ENCODE results near the gene PRKCE.
"Not testable (repeated sequence)": the region's sequence is repeated elsewhere in the genome, so short reads cannot be mapped to it uniquely, and the experiment has no call there.

PRKCE gene

GRCh38 chr2:46194856-46195255 is 543.4 kb downstream of the PRKCE start:
- no peak for DNase-seq (ENCODE audit: low spot score)

- DNase-seq (ENCODE audit: low spot score): no peak
Measured at GRCh38 chr2:46195819-46196218, 544.3 kb downstream of the PRKCE start.

GRCh38 chr2:46196871-46197462 is 545.5 kb downstream of the PRKCE start:
- DNase-seq (ENCODE audit: low spot score): no peak

- no peak for DNase-seq (ENCODE audit: low spot score)
Measured at GRCh38 chr2:46197672-46198071, 546.2 kb downstream of the PRKCE start.

GRCh38 chr2:46198164-46198883 is 546.8 kb downstream of the PRKCE start:
- no peak for DNase-seq (ENCODE audit: low spot score)

GRCh38 chr2:46198966-46199365 is 547.5 kb downstream of the PRKCE start:
- no peak for DNase-seq (ENCODE audit: low spot score)

GRCh38 chr2:46200100-46200690 is 548.7 kb downstream of the PRKCE start:
- DNase-seq (ENCODE audit: low spot score): no peak

GRCh38 chr2:46200861-46201605 is 549.6 kb downstream of the PRKCE start:
- no peak for DNase-seq (ENCODE audit: low spot score)

GRCh38 chr2:46202453-46202852 is 551.0 kb downstream of the PRKCE start:
- no peak for DNase-seq (ENCODE audit: low spot score)

- no peak for DNase-seq (ENCODE audit: low spot score)
Measured at GRCh38 chr2:46202987-46203386, 551.5 kb downstream of the PRKCE start.

GRCh38 chr2:46203636-46204035 is 552.2 kb downstream of the PRKCE start:
- not testable (repeated sequence) for DNase-seq (ENCODE audit: low spot score)

- DNase-seq (ENCODE audit: low spot score): no peak
Measured at GRCh38 chr2:46207591-46207990, 556.1 kb downstream of the PRKCE start.

GRCh38 chr2:46208766-46209165 is 557.3 kb downstream of the PRKCE start:
- DNase-seq (ENCODE audit: low spot score): no peak

GRCh38 chr2:46210063-46210462 is 558.6 kb downstream of the PRKCE start:
- no peak for DNase-seq (ENCODE audit: low spot score)

- no peak for DNase-seq (ENCODE audit: low spot score)
Measured at GRCh38 chr2:46211461-46211860, 560.0 kb downstream of the PRKCE start.

GRCh38 chr2:46213906-46214305 is 562.4 kb downstream of the PRKCE start:
- DNase-seq (ENCODE audit: low spot score): no peak

- DNase-seq (ENCODE audit: low spot score): no peak
Measured at GRCh38 chr2:46216213-46216612, 564.7 kb downstream of the PRKCE start.

- not testable (repeated sequence) for DNase-seq (ENCODE audit: low spot score)
Measured at GRCh38 chr2:46223514-46223913, 572.0 kb downstream of the PRKCE start.

GRCh38 chr2:46225150-46225625 is 573.7 kb downstream of the PRKCE start:
- no peak for DNase-seq (ENCODE audit: low spot score)

GRCh38 chr2:46225730-46226129 is 574.3 kb downstream of the PRKCE start:
- DNase-seq (ENCODE audit: low spot score): no peak

GRCh38 chr2:46226620-46227019 is 575.1 kb downstream of the PRKCE start:
- no peak for DNase-seq (ENCODE audit: low spot score)

- DNase-seq (ENCODE audit: low spot score): no peak
Measured at GRCh38 chr2:46227022-46227421, 575.5 kb downstream of the PRKCE start.

Measured in iPS-NIHi11 (cell line).